ENCODE results near the gene ITPRID1. TPM values are rescaled to one million over a fixed set of nuclear protein-coding genes. Genes with fewer than 3 reads are reported as not detected.

ITPRID1 gene
- total and polyA plus RNA-seq, 2 of the 8 experiments (the other 6 are each of a cell fraction or from before 2014, with no cell fraction given): 0.09 to 0.47 TPM

DNA sequence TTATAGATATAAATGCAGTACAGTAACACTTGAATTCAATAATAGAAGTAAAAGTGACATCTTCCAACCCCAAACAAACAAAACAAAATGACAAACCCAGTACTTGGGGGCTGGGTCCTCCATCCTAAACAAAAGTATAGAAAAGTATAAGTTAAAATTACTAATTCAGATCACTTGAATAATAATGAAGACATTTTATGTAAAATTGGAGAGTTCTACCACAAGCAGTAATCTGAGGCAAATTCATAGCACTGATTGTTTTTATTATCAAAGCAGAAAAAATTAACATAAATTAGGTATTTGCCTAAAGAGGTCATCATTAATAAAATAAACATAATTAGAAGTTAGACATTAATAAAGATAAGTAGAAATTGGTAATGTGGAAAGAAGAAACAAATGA lies 81.5 kb downstream of the ITPRID1 start:
- no peak for FAIRE-seq
- Histone ChIP-seq H3K4me1 (replicated peaks in 1 of 4; ENCODE audit: control insufficient read depth in 3 of 4, insufficient read depth in 4 of 4, low read length in 3 of 4) (no peaks in the 10 kb centered on the region), H3K56ac (replicated peaks; ENCODE audit: insufficient read length, low read depth, low read length) (no peak overlapping the region), H3K18ac (ENCODE audit: extremely low read depth, low read length) (no peak overlapping the region), H2BK5ac (ENCODE audit: low read depth, low read length) (no peak overlapping the region), H2BK20ac (ENCODE audit: low read length) (no peak overlapping the region), H3K14ac (ENCODE audit: insufficient read length) (no peak overlapping the region), H3K36me3 (ENCODE audit: control insufficient read depth in 2 of 4, insufficient read depth in 4 of 4, low read length in 3 of 4) (no peaks in the 10 kb centered on the region; a peak in 1 of 8 replicates), H3K9ac (replicated peaks in 1 of 4; ENCODE audit: extremely low read depth in 1 of 4, low read depth in 3 of 4, low read length in 3 of 4) (no peak overlapping the region), H2AFZ (ENCODE audit: low read length) (no peak overlapping the region), H3K79me1 (ENCODE audit: low read depth, low read length) (no peaks in the 10 kb centered on the region), H3K27me3 (replicated peaks in 1 of 4; ENCODE audit: control insufficient read depth in 3 of 4, extremely low read depth in 1 of 4, insufficient read depth in 3 of 4, low read length in 3 of 4) (no peaks in the 10 kb centered on the region; a peak in 2 of 7 replicates), H3K4me3 (ENCODE audit: extremely low read depth in 1 of 4, insufficient read depth in 2 of 4, low read depth in 3 of 4, low read length in 4 of 4) (no peak overlapping the region), H2BK15ac (ENCODE audit: low read length) (no peak overlapping the region), H3K4ac (replicated peaks; ENCODE audit: insufficient read length, low read depth, low read length) (no peak overlapping the region), H4K91ac (replicated peaks; ENCODE audit: insufficient read length, low read length) (no peak overlapping the region), H2BK120ac (replicated peaks; ENCODE audit: low read depth, low read length) (no peak overlapping the region), H2BK12ac (ENCODE audit: low read depth, low read length) (no peak overlapping the region), H3K9me3 (ENCODE audit: insufficient read depth in 2 of 2, low read depth in 1 of 2, low read length in 1 of 2) (peaks cover 0 to 4% of the 10 kb centered on the region in 2 experiments; a peak in 1 of 4 replicates), H2AK5ac (ENCODE audit: low read depth, low read length) (no peak overlapping the region), H3K23me2 (ENCODE audit: low read depth, low read length) (no peaks in the 10 kb centered on the region), H3K23ac (ENCODE audit: insufficient read length) (no peak overlapping the region), H3K79me2 (ENCODE audit: control insufficient read depth in 1 of 2, insufficient read depth in 2 of 2, low read length in 2 of 2) (no peaks in the 10 kb centered on the region), H3K27ac (ENCODE audit: low read depth, low read length) (no peak overlapping the region), H4K8ac (ENCODE audit: extremely low read depth, insufficient read depth, low read length) (no peak overlapping the region), H4K20me1 (replicated peaks in 1 of 2; ENCODE audit: control insufficient read depth in 1 of 2, insufficient read depth in 2 of 2, low read length in 2 of 2) (no peaks in the 10 kb centered on the region), H3K4me2 (ENCODE audit: insufficient read depth in 1 of 2, low read depth in 2 of 2, low read length in 2 of 2) (no peak overlapping the region), H4K5ac (ENCODE audit: insufficient read length, low read depth, low read length) (no peak overlapping the region)
- ChIA-PET POLR2A (ENCODE audit: partially characterized antibody) (no interaction called here), CTCF (ENCODE audit: partially characterized antibody) (no interaction called here)
- TF ChIP-seq NRF1 (IDR thresholded peaks at IDR 0.05; ENCODE audit: low read depth, low read length) (no peak), KDM1A (IDR thresholded peaks at IDR 0.05; ENCODE audit: borderline replicate concordance, low read length) (peak; percentile 53; the same call in 1 of the 2 replicates)
- DNase-seq (ENCODE audit: low read depth in 1 of 2, low spot score in 2 of 2): no peak
